KMS-11 (cell line): ENCODE measurements around the gene ABCA4.

Experiments
- H2AFZ ChIP-seq: fragments of 200-600 bp; sonication (generic); 2 replicates; pipeline ENCODE4 v1.6.1; 2016; ENCODE audit warnings: antibody characterized with exemption, mixed run types, low read depth
- H3K27ac ChIP-seq: fragments of 200-600 bp; sonication (generic); 2 replicates; pipeline ENCODE4 v1.6.1; 2016; ENCODE audit warnings: mild to moderate bottlenecking, mixed run types
- H3K27me3 ChIP-seq: fragments of 200-600 bp; sonication (generic); 2 replicates; pipeline ENCODE4 v1.6.1; 2017; ENCODE audit warnings: mild to moderate bottlenecking, low read depth, mixed run types, moderate library complexity; ENCODE audit not compliant: insufficient read depth
- H3K36me3 ChIP-seq: fragments of 200-600 bp; sonication (generic); 2 replicates; pipeline ENCODE4 v1.6.1; 2017; ENCODE audit warnings: mild to moderate bottlenecking, mixed run types; ENCODE audit not compliant: insufficient read depth
- H3K4me1 ChIP-seq: fragments of 200-600 bp; sonication (generic); 2 replicates; pipeline ENCODE4 v1.6.1; 2016; ENCODE audit warnings: mild to moderate bottlenecking, low read depth, mixed run types; ENCODE audit not compliant: poor library complexity, severe bottlenecking
- H3K4me2 ChIP-seq: fragments of 200-600 bp; sonication (generic); 2 replicates; pipeline ENCODE4 v1.7.0; 2016; ENCODE audit warnings: mild to moderate bottlenecking, mixed run types
- H3K4me3 ChIP-seq: fragments of 200-600 bp; sonication (generic); IDR thresholded peaks from 2 replicates; pipeline ENCODE4 v1.6.1; 2017; ENCODE audit warnings: low read depth, low read length, mixed read lengths; ENCODE audit not compliant: insufficient read depth
- H3K79me2 ChIP-seq: fragments of 200-600 bp; sonication (generic); 2 replicates; pipeline ENCODE4 v1.6.1; 2016; ENCODE audit warnings: low read depth, mixed run types; ENCODE audit not compliant: insufficient read depth
- H3K9ac ChIP-seq: fragments of 200-600 bp; sonication (generic); 2 replicates; pipeline ENCODE4 v1.6.1; 2016; ENCODE audit warnings: mild to moderate bottlenecking, mixed run types
- H4K20me1 ChIP-seq: fragments of 200-600 bp; sonication (generic); 2 replicates; pipeline ENCODE4 v1.6.1; 2016; ENCODE audit warnings: mild to moderate bottlenecking, mixed run types; ENCODE audit not compliant: insufficient read depth
- TF ChIP-seq, protein P1 (sequence below): fragments of 200-600 bp; sonication (generic); conservative IDR thresholded peaks from 2 replicates; pipeline ENCODE4 v1.6.1; 2017; ENCODE audit warnings: low read depth, mild to moderate bottlenecking, antibody characterized with exemption, low read length, moderate library complexity, mixed read lengths

Gene ABCA4

DNA sequence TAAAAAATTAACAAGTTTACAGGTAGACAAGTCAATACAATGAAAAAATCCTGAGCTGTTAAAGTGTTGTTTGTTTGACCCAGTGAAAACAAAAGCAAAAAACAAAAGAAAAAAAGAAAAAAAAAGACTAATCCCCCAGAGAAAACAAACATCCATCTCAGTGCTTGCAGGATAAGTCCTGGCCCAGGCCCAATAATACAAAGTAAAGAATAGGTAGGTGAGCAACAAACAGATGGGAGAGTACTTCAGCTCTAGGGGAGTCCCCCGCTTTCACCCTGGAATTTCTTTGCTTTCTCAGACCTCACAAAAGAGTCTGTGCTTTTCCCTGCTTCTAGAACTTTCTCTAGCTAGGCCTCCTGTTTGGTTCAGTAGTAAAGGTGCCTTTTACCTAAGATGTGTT lies 70.3 kb downstream of the ABCA4 start:
- no peaks in the 10 kb centered on the region for H3K79me2 ChIP-seq
- H3K27me3 ChIP-seq = no peaks in the 10 kb centered on the region
- H3K36me3 ChIP-seq = no peaks in the 10 kb centered on the region
- no peak overlapping the region for H3K9ac ChIP-seq
- TF ChIP-seq, protein P1, sequence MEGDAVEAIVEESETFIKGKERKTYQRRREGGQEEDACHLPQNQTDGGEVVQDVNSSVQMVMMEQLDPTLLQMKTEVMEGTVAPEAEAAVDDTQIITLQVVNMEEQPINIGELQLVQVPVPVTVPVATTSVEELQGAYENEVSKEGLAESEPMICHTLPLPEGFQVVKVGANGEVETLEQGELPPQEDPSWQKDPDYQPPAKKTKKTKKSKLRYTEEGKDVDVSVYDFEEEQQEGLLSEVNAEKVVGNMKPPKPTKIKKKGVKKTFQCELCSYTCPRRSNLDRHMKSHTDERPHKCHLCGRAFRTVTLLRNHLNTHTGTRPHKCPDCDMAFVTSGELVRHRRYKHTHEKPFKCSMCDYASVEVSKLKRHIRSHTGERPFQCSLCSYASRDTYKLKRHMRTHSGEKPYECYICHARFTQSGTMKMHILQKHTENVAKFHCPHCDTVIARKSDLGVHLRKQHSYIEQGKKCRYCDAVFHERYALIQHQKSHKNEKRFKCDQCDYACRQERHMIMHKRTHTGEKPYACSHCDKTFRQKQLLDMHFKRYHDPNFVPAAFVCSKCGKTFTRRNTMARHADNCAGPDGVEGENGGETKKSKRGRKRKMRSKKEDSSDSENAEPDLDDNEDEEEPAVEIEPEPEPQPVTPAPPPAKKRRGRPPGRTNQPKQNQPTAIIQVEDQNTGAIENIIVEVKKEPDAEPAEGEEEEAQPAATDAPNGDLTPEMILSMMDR = no peak
- H3K27ac ChIP-seq = no peak overlapping the region
- no peak overlapping the region for H3K4me3 ChIP-seq
- H3K4me1 ChIP-seq = no peaks in the 10 kb centered on the region
- H3K4me2 ChIP-seq = no peak overlapping the region
- no peak overlapping the region for H2AFZ ChIP-seq
- no peaks in the 10 kb centered on the region for H4K20me1 ChIP-seq

GRCh38 chr1:94050254-94050653 lies 70.7 kb downstream of the ABCA4 start:
- Histone ChIP-seq H3K4me2 (no peak overlapping the region), H3K27ac (no peak overlapping the region), H3K36me3 (no peaks in the 10 kb centered on the region), H3K9ac (no peak overlapping the region), H3K4me3 (no peak overlapping the region), H3K4me1 (no peaks in the 10 kb centered on the region), H3K79me2 (no peaks in the 10 kb centered on the region), H3K27me3 (no peaks in the 10 kb centered on the region), H4K20me1 (no peaks in the 10 kb centered on the region), H2AFZ (no peak overlapping the region)
- TF ChIP-seq, protein P1 = no peak

- no peaks in the 10 kb centered on the region for H3K4me1 ChIP-seq
- no peak overlapping the region for H3K9ac ChIP-seq
- no peaks in the 10 kb centered on the region for H3K27me3 ChIP-seq
- TF ChIP-seq, protein P1 = no peak
- H4K20me1 ChIP-seq = no peaks in the 10 kb centered on the region
- no peak overlapping the region for H3K4me3 ChIP-seq
- H2AFZ ChIP-seq = no peak overlapping the region
- no peak overlapping the region for H3K4me2 ChIP-seq
- H3K36me3 ChIP-seq = no peaks in the 10 kb centered on the region
- no peak overlapping the region for H3K27ac ChIP-seq
- no peaks in the 10 kb centered on the region for H3K79me2 ChIP-seq
These were observed 71.2 kb downstream of the ABCA4 start for GRCh38 chr1:94049791-94050190.

GRCh38 chr1:94048413-94049164 lies 72.4 kb downstream of the ABCA4 start:
- Histone ChIP-seq H3K79me2 (no peaks in the 10 kb centered on the region), H3K36me3 (no peaks in the 10 kb centered on the region), H3K4me3 (no peak overlapping the region), H3K27ac (no peak overlapping the region), H3K4me2 (no peak overlapping the region), H3K9ac (no peak overlapping the region), H3K4me1 (no peaks in the 10 kb centered on the region), H3K27me3 (no peaks in the 10 kb centered on the region), H4K20me1 (no peaks in the 10 kb centered on the region), H2AFZ (no peak overlapping the region)
- TF ChIP-seq, protein P1 = no peak
